H1 (cell line): Measurements from ENCODE around the gene ARHGAP26. TPM values are rescaled to one million over a fixed set of nuclear protein-coding genes. Genes with fewer than 3 reads are reported as not detected.

Experiments
- CBX8 ChIP-seq: fragments of 300-800, 300-1000 bp; sonication (generic); IDR thresholded peaks from 2 replicates; pipeline ENCODE4 v1.7.1; 2016; ENCODE audit warnings: low read depth, low read length, borderline replicate concordance
- GABPA ChIP-seq: IDR thresholded peaks from 2 replicates; pipeline ENCODE4 v1.6.1; 2011; ENCODE audit warnings: mild to moderate bottlenecking, low read length, moderate library complexity, borderline replicate concordance; ENCODE audit not compliant: insufficient read depth
- SAP30 ChIP-seq: fragments of 300-600 bp; sonication (generic); IDR thresholded peaks from 2 replicates; pipeline ENCODE4 v1.7.1; 2012; ENCODE audit warnings: low read length, moderate library complexity, mild to moderate bottlenecking, inconsistent platforms; ENCODE audit not compliant: insufficient read depth, insufficient replicate concordance
- TAF1 ChIP-seq: IDR thresholded peaks from 2 replicates; pipeline ENCODE4 v1.6.1; 2011; ENCODE audit warnings: mild to moderate bottlenecking, low read depth, low read length
- TCF12 ChIP-seq: IDR thresholded peaks from 2 replicates; pipeline ENCODE4 v1.6.1; 2011; ENCODE audit warnings: low read depth, mild to moderate bottlenecking, low read length
- polyA plus RNA-seq, 7 experiments: library from polyadenylated mRNA; depleted of rRNA in 3 of 7; stranded (reverse) in 5 of 7; unstranded in 2 of 7; fragments of >200 nt in 5 of 7; fragments of 200-250 nt in 2 of 7; gene quantifications; 1 replicate in 5 of 7; 2 replicates in 1 of 7; 4 replicates in 1 of 7; pipeline versions ENCODE4 v1.2.1 to v1.2.3, GENCODE V29; 2011 to 2013; ENCODE audit warnings: missing spikeins in 2 of 7, mixed read lengths in 2 of 7
- total RNA-seq: library from RNA; stranded (reverse); fragmentation: NEBNext Ultra II Directional; extraction: Animal tissue kit (Norgen Biotek cat#: 25700); gene quantifications from 2 replicates; pipeline ENCODE4 v1.2.1, GENCODE V29; 2021

Gene ARHGAP26
- total and polyA plus RNA-seq, 2 of the 8 experiments (the other 6 are each of a cell fraction or from before 2014, with no cell fraction given): 7.1 to 24.8 TPM

DNA sequence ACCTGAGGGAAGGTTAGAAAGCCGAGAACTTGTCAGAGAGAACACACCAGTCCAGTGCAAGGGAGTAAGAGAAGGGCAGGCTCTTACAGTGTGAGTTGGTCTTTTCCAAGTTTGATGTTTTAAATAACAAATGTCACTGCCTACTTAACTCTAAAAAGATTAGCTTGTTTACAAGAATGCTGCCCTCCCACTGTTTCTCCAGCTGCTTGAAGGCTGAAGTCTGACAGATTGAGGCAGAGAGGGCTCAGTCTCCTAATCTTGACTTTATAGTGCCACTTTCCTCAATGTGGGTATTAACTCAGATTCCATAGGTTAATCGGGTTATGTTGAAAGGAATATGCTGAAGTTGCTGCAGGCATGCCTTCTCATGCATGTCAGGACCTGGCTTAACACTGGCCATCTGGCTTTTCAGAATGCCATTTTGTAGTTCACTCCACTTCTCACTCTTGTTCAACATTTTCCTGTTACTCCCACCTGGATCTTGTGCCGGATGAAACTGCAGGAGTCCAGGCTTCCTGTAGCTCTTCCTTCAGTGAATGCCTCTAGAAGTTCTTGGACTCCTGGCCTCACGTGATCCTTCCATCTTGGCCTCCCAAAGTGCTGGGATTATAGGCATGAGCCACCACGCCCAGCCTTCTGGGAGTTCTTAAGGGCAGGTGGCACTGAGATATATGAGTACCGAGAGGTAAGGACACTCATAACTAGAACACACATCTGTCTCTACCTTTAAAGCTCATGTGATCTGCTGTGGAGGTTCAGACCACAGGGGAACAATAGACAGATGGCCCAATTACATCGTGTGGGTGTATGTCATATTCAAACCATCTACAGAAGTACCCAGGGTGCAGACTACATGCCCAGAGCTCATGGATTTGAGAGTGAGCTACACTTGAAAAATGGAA lies 249.7 kb downstream of the ARHGAP26 start (continued):
- TF ChIP-seq SAP30 (peak; percentile 53), TCF12 (0 out of 2 replicates have a peak, but pooled peaks have one; percentile 52), TAF1 (no peak), GABPA (no peak), CBX8 (no peak)
